HS-27A (cell line): ENCODE measurements around the gene FGF12.

ENCODE experiments used
- DNase-seq: peaks from one replicate; pipeline ENCODE4 v3.0.0-alpha.2; 2012; ENCODE audit warnings: low read depth, missing footprints

The FGF12 gene

DNA sequence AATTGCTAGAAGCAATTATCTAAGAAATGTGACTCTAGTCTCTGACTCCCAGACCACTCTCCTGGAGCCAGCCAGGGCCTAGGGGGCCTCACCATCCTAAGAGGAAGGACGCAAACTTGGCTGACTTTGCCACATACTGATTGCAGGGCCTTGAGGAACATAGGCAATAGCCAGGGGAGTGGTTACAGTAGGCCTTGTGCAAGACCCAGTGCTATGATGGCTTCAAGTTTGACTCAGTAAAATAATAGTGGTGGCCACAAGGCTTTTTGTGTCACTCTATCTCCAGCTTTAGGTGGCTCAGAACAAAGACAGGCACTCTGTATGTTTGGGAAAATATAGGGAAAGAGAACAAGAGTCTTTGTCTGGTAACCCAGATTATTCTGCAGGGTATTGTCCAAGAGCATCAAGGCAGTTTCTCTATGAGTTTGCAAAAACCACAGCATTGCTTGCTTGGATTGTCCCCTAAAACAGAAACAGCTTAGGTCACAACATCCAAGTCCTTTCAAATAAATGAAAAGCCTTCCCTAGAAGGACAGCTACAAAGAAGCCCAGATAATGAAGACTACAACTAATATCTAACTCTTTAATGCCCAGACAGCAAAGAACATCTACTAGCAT, 634.8 kb downstream of the FGF12 start:
- no peak for DNase-seq

DNA sequence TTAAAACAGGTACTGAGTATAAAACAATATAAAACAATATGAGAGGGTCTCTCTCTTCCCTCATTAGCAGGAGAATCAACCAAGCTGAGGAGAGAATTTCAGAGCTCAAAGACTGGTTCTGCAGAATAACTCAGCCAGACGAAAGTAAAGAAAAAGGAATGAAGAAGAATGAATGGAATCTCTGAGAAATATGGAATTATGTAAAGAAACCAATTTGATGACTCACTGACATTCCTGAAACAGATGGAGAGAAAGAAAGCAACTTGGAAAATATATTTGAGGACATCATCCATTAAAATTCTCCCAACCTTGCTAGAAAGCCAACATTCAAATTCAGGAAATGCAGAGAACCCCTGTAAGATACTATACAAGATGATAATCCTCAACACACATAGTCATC, 635.5 kb downstream of the FGF12 start:
- peak; percentile 61 for DNase-seq

DNA sequence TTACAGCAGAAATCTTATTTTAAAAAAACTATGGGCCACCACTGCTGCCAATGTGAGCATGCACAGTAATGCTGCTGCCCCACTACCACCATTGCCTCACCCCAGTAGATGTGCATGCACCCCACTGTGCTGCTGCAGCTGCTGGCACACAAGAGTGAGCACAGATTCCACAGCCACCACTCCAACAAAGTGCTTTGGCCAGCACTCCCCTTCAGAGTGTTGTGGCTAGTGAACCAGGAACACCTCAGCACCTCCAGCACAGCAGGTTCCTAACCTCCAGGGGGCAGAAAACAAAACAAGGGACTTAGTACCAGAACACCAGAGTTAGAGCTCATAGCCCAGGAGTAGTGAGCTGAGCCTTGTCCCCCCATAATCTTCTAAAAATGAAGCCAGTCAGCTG, 636.8 kb downstream of the FGF12 start:
- DNase-seq = peak; percentile 35
